Hepatocyte (in vitro differentiated cells): ENCODE results near the gene TP63. TPM values are rescaled to one million over a fixed set of nuclear protein-coding genes. Genes with fewer than 3 reads are reported as not detected.

Experiments used
- DNase-seq: peaks from one replicate; pipeline ENCODE4 v3.0.0-alpha.2; 2016; ENCODE audit warnings: low spot score
- H2AFZ ChIP-seq: fragments of 200-600 bp; sonication (generic); 2 replicates; pipeline ENCODE4 v1.6.0; 2016; ENCODE audit warnings: antibody characterized with exemption, mild to moderate bottlenecking
- H3K27ac ChIP-seq: fragments of 200-600 bp; sonication (generic); 2 replicates; pipeline ENCODE4 v1.5.1; 2016; ENCODE audit warnings: mild to moderate bottlenecking
- H3K27me3 ChIP-seq: fragments of 200-600 bp; sonication (generic); 2 replicates; pipeline ENCODE4 v1.6.1; 2016
- H3K36me3 ChIP-seq: fragments of 200-600 bp; sonication (generic); replicated peaks from 2 replicates; pipeline ENCODE4 v1.5.1; 2016; ENCODE audit warnings: low read depth; ENCODE audit not compliant: insufficient read depth
- H3K4me1 ChIP-seq: fragments of 200-600 bp; sonication (generic); 2 replicates; pipeline ENCODE4 v1.5.1; 2016; ENCODE audit warnings: mild to moderate bottlenecking, moderate library complexity; ENCODE audit not compliant: insufficient read depth
- H3K4me2 ChIP-seq: fragments of 200-600 bp; sonication (generic); 2 replicates; pipeline ENCODE4 v1.6.0; 2016
- H3K4me3 ChIP-seq: fragments of 200-600 bp; sonication (generic); 2 replicates; pipeline ENCODE4 v1.5.1; 2016; ENCODE audit warnings: mild to moderate bottlenecking
- H3K79me2 ChIP-seq: fragments of 200-600 bp; sonication (generic); 2 replicates; pipeline ENCODE4 v1.6.0; 2017; ENCODE audit warnings: mild to moderate bottlenecking
- H3K9me2 ChIP-seq: fragments of 200-600 bp; sonication (generic); replicated peaks from 2 replicates; pipeline ENCODE4 v1.6.0; 2017; ENCODE audit warnings: mild to moderate bottlenecking; ENCODE audit not compliant: insufficient read depth
- H3K9me3 ChIP-seq: fragments of 200-600 bp; sonication (generic); 2 replicates; pipeline ENCODE4 v1.5.1; 2016; ENCODE audit warnings: low read depth, mild to moderate bottlenecking
- H4K20me1 ChIP-seq: fragments of 200-600 bp; sonication (generic); 2 replicates; pipeline ENCODE4 v1.6.0; 2016; ENCODE audit warnings: mild to moderate bottlenecking; ENCODE audit not compliant: insufficient read depth, poor library complexity, severe bottlenecking
- CTCF ChIP-seq: fragments of 200-600 bp; sonication (generic); IDR thresholded peaks from 2 replicates; pipeline ENCODE4 v1.5.1; 2016; ENCODE audit warnings: antibody characterized with exemption, mild to moderate bottlenecking; ENCODE audit not compliant: poor library complexity
- EZH2 ChIP-seq: fragments of 200-600 bp; sonication (generic); IDR thresholded peaks from 2 replicates; pipeline ENCODE4 v1.6.1; 2016; ENCODE audit warnings: antibody characterized with exemption, mild to moderate bottlenecking, borderline replicate concordance
- EZH2phosphoT487 ChIP-seq: fragments of 200-600 bp; sonication (generic); IDR thresholded peaks from one replicate; pipeline ENCODE4 v1.6.1; 2018; ENCODE audit warnings: antibody characterized with exemption, mild to moderate bottlenecking, low read depth, moderate library complexity; ENCODE audit not compliant: unreplicated experiment, severe bottlenecking
- WGBS: methylation state at CpG from one replicate; pipeline ENCODE4 v1.1.6; 2016; ENCODE audit warnings: low lambda C conversion rate; ENCODE audit errors: missing lambda C conversion rate; 5-methylcytosine and 5-hydroxymethylcytosine counted together
- polyA plus RNA-seq: library from polyadenylated mRNA; unstranded; fragments of >200 nt; fragmentation: Nextera tagmentation; extraction: Ambion mirVana; gene quantifications from 2 replicates; pipeline ENCODE4 v1.2.1, GENCODE V29; 2016
- total RNA-seq: library from RNA; depleted of rRNA; stranded (reverse); fragments of >200 nt; gene quantifications from 2 replicates; pipeline ENCODE4 v1.2.3, GENCODE V29; 2014

Gene TP63
- total and polyA plus RNA-seq, 2 experiments from 2014 or later: 1.9 to 2.4 TPM

- no peak overlapping the region for H3K27ac ChIP-seq
- no peak for TF ChIP-seq EZH2
- TF ChIP-seq CTCF: no peak
- no peak for TF ChIP-seq EZH2phosphoT487
- no peaks in the 10 kb centered on the region for H4K20me1 ChIP-seq
- no peaks in the 10 kb centered on the region for H3K9me2 ChIP-seq
- WGBS: 91% methylated on average over 9 of the region's 9 CpGs
- no peak overlapping the region for H2AFZ ChIP-seq
- H3K36me3 ChIP-seq: no peaks in the 10 kb centered on the region
- no peaks in the 10 kb centered on the region for H3K79me2 ChIP-seq
- no peak for DNase-seq
- no peaks in the 10 kb centered on the region for H3K4me1 ChIP-seq
- H3K4me2 ChIP-seq: no peak overlapping the region
- H3K4me3 ChIP-seq: no peak overlapping the region
- no peaks in the 10 kb centered on the region for H3K9me3 ChIP-seq
- H3K27me3 ChIP-seq: no peaks in the 10 kb centered on the region
Measured at GRCh38 chr3:189621948-189622603, 9.1 kb upstream of the TP63 start.

- DNase-seq: no peak
- TF ChIP-seq CTCF (no peak), EZH2phosphoT487 (no peak), EZH2 (no peak)
- Histone ChIP-seq H3K4me3 (no peak overlapping the region), H3K27me3 (no peaks in the 10 kb centered on the region), H3K4me1 (no peaks in the 10 kb centered on the region), H3K4me2 (no peak overlapping the region), H2AFZ (no peak overlapping the region), H3K79me2 (no peaks in the 10 kb centered on the region), H3K36me3 (no peaks in the 10 kb centered on the region), H3K27ac (no peak overlapping the region), H3K9me2 (no peaks in the 10 kb centered on the region), H4K20me1 (no peaks in the 10 kb centered on the region), H3K9me3 (no peaks in the 10 kb centered on the region)
- WGBS: 89% methylated on average over 7 of the region's 7 CpGs
Measured at GRCh38 chr3:189622629-189623028, 8.6 kb upstream of the TP63 start.

GRCh38 chr3:189624130-189624529, 7.1 kb upstream of the TP63 start:
- Histone ChIP-seq H3K4me2 (no peak overlapping the region), H3K36me3 (no peaks in the 10 kb centered on the region), H3K27ac (no peak overlapping the region), H3K4me3 (no peak overlapping the region), H3K9me2 (no peaks in the 10 kb centered on the region), H3K9me3 (no peaks in the 10 kb centered on the region), H3K27me3 (no peaks in the 10 kb centered on the region), H4K20me1 (no peaks in the 10 kb centered on the region), H2AFZ (no peak overlapping the region), H3K4me1 (no peaks in the 10 kb centered on the region), H3K79me2 (no peaks in the 10 kb centered on the region)
- WGBS: 95% methylated on average over 1 of the region's 1 CpG
- no peak for DNase-seq
- TF ChIP-seq EZH2 (no peak), CTCF (no peak)

GRCh38 chr3:189625071-189625470, 6.1 kb upstream of the TP63 start:
- Histone ChIP-seq H3K27ac (no peak overlapping the region), H2AFZ (no peak overlapping the region), H3K27me3 (no peaks in the 10 kb centered on the region), H3K4me3 (no peak overlapping the region), H3K36me3 (no peaks in the 10 kb centered on the region), H3K4me1 (no peaks in the 10 kb centered on the region), H4K20me1 (no peaks in the 10 kb centered on the region), H3K79me2 (no peaks in the 10 kb centered on the region), H3K9me3 (no peaks in the 10 kb centered on the region), H3K4me2 (no peak overlapping the region), H3K9me2 (no peaks in the 10 kb centered on the region)
- WGBS: 90% methylated on average over 3 of the region's 3 CpGs
- no peak for DNase-seq
- TF ChIP-seq EZH2 (no peak), CTCF (no peak), EZH2phosphoT487 (no peak)
